GM21717 (cell line): ENCODE measurements around the gene CEP97.

Experiments
- ATAC-seq: cut with Tn5 transposase; IDR thresholded peaks from one replicate; pipeline ENCODE4 v1.9.1; 2021; ENCODE audit warnings: mild to moderate bottlenecking, moderate library complexity; ENCODE audit not compliant: unreplicated experiment

The CEP97 gene

DNA sequence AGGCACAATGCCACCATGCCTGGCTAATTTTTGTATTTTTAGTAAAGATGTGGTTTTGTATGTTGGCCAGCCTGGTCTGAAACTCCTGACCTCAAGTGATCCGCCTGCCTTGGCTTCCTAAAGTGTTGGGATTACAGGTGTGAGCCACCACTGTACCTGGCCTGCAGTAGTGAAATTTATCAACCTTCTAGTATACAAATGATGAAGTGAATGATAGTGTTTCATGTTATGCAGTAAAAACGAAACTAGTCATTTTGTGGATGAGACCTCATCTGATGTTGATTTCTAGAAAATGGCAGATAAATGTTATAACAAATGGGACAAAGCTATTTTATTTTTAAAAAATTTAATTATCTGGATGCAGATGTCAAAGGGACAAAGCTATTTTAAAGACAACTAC lies 87.5 kb downstream of the CEP97 start:
- no peak for ATAC-seq

DNA sequence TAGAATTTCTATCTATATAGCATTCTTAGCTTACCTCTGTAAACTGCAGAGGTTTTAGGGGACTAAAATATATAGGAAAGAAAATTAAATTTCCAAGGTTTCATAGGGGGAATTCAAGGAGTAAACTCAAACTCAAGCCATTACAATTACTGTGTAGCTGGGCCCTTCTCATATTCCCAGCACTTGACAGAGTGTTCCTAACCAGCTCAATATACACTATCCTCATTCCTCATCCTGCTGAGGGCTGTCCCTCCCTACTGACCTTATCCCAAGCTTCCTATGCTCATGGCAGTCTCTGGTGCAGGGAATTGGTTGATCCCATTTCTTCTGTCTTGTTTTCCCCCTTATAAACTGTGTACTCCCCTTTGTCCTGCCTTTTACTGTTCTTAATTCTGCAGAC lies 88.5 kb downstream of the CEP97 start:
- ATAC-seq: no peak

DNA sequence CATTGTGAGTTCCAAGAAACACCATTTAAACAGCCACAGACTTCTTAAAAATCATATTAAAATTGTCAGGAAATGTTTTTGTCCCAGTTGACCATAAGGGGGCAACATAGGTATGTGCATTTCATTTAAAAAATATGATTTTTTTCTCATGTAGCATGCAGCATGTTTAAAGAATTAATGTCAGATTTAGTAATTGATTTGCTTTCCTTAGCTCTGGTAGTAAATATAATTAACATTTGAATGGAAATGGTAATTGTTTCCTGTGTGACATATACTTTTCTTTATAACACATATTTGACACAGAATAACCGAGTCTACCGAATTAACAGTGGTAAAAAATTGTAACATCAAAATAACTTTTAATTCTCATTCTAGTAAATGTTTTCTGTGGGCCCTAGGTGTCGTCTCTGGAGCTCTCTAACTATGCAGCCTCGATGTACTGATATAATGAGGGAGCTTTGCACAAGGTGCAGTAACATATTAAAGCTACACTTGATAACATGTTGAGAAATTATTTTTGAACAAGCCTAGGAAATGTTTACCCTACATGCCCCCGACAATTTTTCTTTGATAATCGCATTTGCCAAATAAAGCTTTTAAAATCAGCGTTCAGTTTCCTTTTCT lies 89.5 kb downstream of the CEP97 start:
- ATAC-seq: no peak

- no peak for ATAC-seq
Observed at GRCh38 chr3:101814835-101815234, 90.4 kb downstream of the CEP97 start.

DNA sequence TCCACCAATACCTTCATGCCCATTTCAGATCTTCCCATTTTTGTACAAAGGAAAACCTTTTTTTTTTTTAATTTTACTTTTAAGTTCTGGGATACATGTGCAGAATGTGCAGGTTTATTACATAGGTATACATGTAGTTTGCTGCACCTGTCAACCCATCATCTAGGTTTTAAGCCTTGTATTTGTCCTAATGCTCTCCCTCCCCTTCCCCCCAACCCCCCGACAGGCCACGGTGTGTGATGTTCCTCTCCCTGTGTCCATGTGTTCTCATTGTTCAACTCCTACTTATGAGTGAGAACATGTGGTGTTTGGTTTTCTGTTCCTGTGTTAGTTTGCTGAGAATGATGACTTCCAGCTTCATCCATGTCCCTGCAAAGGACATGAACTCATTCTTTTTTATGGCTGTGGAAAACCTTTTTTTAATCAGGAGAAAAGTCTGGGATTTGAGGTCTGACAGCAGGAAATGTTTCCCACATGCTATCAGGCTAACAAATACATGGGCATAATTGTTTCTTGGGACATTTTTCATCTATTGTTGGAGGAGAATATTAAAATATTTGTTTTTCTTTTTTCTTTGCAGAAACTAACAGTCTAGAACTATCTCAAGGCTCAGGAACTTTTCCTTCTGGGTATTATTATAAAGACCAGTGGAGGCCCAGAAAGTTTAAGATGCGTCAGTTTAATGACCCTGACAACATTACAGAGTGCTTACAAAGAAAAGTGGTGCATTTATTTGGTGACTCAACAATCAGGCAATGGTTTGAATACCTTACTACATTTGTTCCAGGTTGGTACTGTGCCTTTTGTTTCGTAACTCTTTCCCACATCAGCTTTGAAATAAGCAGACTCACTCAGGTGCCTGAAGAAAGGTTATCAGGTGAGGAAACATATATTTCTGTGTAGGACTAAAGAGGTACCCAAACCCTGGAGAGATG lies 92.1 kb downstream of the CEP97 start:
- no peak for ATAC-seq

DNA sequence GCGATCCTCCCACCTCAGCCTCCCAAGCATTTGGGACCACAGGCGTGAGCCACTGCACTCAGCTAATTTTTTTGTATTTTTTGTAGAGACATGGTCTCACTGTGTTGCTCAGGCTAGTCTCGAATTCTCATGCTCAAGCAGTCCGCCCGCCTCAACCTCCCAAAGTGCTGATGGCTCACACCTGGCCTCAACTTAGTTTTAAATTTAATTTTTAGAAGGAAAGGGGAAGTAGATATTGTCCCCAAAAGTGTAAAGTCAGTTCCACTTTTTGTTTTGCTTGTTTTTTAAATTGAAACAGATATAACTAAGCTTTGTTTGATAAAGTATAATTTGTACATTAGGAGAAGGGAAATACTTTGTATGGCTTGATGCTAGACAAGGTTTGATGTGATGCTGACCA lies 93.6 kb downstream of the CEP97 start:
- ATAC-seq: no peak

- peak; percentile 42 for ATAC-seq
Observed at GRCh38 chr3:101819649-101820206, 95.3 kb downstream of the CEP97 start.
